GM21529 (cell line): ENCODE measurements around the gene PACC1.

ENCODE experiments used
- ATAC-seq: cut with Tn5 transposase; IDR thresholded peaks from one replicate; pipeline ENCODE4 v1.9.1; 2021; ENCODE audit not compliant: unreplicated experiment

Gene PACC1

DNA sequence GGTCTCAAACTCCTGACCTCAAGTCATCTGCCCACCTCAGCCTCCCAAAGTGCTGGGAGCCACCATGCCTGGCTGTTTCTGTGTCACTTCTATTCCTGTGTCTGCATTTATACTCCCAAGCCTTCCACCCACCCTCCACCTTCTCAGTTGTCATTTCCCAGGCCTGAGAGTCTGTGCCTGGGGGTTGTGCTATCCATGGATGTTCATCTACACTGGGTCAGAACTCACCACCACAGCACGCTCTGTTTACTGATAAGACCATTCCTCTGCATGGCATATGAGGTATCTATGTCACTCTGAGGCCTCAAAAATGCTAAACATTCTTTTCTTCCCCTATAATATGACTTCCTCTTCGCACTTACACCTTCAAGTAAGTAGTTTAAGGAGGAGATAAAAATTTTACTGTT lies 24.1 kb upstream of the PACC1 start:
- ATAC-seq, result no peak

DNA sequence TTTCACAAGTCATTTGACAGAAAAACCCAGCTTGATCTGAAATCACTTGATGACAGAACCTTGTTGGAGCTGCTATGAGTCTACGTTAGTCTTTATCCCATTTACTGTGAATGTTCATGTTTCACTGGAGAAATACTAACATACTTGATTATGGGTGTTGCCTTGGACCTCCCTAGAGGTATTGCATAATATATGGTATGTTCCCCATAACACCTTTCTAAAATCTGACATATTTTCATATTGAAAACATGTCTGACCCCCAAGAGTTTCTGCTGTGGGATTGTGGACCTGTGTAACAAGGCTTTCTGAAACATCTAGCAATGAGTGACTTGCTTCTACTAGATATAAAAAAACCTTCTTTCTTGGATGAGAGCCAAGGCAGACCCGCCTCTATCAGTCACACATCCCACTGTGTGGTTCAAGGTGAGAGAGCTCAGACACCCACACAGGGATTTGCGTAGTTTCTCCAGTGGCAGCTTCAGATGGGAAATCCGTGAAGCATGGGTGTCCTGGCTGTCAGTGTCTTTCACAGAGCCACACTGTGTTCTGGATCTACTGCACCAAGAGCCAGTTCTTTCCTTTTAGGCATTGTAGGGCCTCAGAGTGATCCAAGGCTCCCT lies 22.6 kb upstream of the PACC1 start:
- no peak for ATAC-seq

DNA sequence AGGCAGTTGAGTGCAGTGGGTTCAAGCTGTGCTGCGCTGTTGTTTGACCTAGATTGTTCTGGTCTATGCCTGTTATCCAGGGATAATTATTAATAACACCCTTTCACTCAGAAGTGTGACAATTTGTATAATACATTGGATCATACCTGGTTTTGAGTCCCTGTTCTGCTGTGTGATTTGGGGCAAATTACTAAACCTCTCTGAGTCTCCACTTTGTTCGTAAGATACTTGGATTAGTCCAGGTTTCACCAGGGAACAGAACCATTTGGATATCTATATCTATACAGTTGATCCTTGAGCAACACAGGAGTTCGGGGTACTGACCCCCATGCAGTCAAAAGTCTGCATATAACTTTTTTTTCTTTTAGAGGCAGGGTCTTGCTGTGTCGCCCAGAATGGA lies 20.3 kb upstream of the PACC1 start:
- no peak for ATAC-seq

DNA sequence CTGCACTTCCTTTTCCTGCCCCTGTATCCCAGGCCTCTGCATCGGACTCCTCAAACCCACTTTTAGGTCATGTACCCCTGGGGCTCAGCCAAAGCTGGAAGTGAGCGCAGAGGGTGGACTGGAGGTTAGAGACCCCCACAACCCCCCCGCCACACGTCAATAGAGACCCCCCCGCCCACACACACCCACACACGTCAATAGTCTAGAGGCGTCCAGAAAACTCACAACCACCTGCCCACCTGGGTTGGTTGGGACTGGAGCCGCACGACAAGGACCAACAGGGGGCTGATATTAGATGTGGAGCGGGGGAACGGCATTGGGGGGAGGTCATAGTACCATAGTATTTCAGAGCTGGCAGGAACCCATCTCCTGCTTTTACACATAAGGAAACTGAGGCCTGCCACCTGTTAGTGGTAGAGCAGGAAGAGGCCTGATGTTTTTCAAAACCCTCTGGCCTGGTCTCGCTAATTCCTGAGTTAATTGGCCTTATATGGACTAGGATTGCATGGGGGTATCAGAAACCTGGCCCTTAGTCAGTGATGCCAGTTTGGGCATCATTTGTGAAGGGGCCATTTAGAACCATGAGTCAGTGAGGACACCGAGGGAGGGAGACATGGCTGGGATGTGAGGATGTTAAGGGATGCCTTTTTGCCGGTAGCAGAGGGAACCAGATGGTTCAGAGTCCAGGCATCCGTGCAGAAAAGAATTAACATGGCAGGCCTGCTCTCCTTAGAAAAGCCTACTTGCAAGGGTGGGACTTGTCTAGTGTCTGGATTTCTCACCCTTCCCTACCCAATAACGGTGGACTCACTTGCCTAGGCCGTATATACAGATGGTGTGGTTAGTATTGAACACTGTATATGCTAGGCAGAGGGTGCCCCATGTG lies 19.1 kb upstream of the PACC1 start:
- no peak for ATAC-seq

DNA sequence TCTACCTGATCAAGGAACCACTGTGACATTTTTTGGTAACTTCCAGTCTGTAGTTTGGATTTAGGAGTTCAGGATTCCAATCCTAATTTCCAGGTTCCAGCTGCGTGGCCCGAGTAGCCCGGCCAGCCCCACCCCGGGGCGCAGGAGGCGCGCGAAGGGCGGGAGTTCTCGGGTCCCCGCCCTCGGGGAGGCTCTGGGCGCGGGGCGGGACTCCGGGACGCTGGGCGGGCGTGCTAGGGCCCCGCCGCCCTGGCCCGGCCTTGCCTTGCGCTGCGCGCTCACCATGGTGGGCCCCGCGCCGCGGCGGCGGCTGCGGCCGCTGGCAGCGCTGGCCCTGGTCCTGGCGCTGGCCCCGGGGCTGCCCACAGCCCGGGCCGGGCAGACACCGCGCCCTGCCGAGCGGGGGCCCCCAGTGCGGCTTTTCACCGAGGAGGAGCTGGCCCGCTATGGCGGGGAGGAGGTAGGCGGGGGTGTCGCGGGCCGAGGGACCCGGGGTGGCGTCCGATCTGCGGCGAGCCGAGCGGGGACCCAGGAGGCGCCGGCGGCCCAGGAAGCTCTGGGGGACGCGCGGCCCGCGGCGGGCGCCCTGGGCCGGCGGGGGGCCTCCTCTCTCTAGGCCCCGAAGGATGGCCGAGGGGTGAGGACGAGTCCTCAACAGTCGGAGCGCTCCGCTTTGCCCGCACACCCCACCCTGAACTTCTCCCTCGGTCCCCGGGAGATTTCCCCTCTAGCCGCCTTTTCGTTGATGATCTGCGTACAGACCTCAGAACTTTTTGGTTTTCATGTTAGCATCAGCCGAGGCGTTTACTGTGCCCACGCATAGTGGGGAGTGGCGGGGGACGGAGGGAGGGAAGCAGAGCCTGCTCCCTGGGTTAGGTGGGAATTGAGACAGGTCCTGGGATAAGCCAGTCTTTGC lies 18.2 kb upstream of the PACC1 start, which contains the start of gene NENF:
NENF (plus strand) TSS at position 260 of the 916 bp plus-strand sequence; CDS start at position 284, 24 bp downstream.
- peak; percentile 99 for ATAC-seq

DNA sequence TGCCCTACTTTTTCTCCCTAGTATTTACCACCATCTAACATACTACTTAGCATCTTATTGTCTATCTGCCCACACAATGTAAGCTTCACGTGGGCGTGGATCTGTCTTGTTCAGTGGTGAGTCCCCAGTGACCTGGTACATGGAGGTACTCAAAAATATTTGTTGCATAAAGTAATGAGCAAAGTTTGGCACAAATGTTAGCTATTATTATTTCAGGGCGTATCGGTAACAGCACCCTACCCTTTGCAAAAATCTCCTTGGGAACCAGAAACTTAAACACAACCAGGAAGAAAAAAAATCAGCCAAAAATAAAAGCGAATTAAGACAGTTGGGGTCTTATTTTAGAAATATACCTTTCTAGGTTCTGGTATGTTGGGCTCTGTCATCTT lies 17.6 kb upstream of the PACC1 start:
- ATAC-seq, result no peak

DNA sequence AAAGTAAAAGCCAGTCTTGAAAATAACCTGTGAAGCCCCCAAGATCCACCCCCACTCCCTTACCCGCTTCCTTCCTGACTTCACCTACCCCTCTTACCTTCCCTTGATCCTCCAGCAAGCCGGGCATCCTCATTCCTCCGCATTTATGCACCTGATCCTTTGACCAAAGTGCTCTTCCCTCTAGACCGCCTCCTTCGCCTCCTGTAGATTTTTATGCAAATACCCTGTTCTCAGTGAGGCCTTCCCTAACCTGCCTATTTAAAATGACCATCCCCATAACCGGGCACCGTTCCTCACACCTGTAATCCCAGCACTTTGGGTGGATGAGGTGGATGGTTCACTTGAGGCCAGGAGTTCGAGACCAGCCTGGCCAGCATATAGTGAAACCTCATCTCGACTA lies 17.0 kb upstream of the PACC1 start:
- no peak for ATAC-seq

DNA sequence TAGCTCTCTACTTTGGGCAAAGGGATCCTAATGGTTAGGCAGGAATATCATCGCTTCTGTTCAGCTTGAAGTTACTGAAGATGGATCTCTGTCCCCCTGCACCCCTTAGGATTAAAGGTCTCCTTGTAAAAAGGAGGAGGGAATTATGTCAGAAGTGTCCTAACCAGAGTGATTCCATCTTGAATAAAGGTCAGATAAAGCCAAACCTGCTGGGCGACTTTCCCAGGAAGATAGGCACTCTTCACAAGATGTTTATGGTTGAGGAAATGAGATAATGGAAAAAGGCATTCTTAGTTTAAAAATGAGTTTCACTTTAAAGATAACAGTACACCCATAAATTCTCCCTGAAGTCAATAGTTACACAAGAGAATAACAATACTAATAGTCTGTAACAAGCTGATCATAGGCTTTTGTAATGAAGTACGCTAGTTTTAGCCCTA lies 16.3 kb upstream of the PACC1 start:
- ATAC-seq, result no peak

DNA sequence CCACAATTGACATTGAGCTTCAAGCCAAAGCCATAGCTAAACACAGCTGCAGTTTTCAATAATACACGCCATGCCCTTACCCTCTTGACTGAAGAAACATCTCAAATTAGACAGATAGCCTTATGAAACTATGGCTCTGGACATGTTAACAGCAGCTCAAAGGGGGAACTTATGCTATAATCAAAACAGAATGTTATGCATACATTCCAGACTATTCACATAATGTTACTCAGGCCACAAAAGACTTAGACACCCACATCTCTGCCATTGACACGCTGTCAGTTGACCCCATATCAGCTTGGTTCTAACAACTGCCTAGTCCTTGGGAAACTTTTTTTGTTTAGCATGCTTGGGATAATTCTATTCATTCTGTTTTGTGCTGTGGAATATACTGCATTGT lies 15.7 kb upstream of the PACC1 start:
- ATAC-seq, result no peak

DNA sequence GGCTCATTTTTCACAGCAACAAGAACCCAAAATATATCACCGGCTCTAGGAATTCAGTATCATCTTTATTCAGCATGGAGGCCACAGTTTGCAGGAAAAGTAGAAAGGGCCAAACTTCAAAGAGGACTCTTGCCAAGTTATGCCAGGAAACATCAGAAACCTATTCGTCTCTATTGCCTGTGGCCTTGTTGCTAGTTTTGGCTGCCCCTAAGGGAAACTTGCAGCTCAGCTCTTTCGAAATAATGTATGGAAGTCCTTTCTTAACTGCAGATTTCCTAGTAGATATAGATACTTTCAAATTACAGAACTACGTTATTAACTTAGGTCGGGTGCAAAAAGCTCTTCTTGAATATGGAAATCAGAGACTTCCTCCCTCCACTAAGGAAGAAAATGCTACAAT lies 13.8 kb upstream of the PACC1 start:
- ATAC-seq, result no peak

DNA sequence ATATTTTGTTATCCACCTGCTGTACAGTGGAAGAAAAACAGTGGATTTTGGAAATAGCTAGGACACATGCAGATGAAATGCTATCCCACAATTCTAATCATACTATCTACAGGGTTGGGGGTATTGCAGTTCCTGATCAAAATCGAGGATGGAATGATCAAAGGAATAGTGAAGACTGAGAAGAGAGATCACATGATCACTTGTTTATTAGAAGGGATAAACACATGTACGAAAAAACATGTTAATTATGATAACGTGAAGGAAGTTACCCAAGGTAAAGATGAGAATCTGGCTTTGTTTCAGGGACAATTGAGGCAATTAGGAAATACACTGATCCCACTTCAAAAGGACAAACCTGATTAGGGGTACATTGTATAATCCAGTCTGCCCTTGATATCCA lies 9.2 kb upstream of the PACC1 start:
- no peak for ATAC-seq

DNA sequence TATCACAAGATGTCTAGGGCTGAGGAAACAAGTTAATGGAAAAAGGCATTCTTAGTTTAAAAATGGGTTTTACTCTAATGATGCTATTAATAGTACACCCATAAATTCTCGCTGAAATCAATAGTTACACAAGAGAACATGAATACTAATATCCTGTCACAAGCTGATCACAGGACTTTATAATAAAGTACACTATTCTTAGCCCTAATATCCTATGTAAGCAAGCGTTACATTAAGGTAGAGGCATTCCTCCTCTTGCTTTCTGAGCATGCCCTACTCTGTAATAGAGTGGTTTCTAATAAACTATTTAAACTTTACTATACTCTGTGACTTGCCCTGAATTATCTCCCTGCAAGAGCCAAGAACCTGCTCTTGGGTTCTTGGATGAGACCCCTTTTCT lies 6.5 kb upstream of the PACC1 start:
- no peak for ATAC-seq

DNA sequence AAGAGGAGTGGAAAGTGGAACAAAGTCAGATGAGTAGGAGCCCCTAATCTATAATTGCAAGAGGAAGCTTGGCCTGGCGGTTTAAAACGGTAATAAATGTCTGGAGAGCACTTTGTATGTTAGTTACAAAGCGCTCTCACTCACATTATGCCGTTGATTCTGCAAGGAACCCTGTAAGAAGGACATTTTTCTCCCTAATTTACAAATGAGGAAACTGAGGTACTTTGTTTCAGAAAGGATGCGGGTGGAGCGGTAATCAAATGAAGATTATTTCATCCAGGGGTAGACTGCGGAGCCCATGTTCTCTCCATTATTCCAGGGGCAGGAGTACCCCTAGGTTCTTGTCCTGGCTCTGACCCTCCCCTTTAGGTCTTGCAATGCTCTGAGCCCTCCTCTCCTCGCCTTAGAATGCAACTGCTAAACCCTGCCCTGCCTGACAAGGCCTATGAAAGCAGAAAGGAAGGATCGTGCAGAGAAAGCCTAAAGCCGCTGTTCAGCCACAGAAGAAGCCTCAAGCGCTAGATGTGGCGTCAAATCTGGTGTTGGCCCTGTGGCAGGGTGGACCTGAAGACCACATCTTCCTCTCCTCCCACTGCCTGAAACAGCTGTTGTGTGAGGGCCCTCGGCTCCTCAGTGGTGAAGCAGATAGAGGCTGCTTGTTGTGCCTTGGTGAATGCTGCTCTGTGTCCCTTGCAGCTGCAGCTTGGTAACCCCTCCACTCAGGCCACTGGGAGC lies 588 bp upstream of the PACC1 start:
- ATAC-seq, result no peak

DNA sequence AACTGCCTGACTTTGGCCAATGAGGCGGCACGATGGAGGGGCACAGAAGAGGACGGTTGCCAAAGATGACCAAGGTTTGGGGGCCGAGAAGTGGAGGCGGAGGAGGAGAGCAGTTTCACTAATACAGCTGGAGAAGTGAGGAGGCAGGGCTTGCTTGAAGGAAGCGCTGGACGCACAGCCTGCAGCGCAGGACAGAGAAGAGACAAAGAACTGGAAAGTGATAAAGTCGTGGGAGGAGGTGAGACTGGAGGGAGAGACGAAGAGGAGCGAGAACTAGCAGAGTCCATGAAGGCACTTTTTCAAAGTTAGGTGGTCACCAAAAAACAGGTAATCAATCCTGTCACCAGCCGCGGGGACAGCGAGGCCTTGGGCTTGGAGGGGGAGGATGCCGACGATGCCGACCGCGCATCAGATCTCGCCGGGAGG lies 771 bp downstream of the PACC1 start:
- peak; percentile 26 for ATAC-seq

DNA sequence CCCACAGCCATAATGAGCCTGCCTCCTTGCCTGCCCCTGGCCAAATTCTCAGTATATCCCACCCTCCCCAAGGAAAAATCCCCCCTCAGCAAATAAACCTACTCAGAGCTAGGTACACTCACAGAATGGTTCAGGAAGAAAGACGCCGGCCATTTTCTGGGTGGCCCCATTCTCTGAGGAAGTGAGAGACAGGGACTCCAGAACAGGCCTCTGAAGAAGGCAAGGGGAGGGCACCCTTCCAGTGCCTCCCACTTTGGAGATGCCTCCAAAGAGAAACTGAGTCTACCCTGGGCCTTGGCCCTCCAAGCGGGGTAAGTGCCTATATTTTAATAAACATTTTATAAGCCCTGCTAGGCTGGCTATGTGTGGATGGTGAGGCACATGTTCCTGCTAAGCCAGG lies 2.3 kb downstream of the PACC1 start:
- no peak for ATAC-seq

DNA sequence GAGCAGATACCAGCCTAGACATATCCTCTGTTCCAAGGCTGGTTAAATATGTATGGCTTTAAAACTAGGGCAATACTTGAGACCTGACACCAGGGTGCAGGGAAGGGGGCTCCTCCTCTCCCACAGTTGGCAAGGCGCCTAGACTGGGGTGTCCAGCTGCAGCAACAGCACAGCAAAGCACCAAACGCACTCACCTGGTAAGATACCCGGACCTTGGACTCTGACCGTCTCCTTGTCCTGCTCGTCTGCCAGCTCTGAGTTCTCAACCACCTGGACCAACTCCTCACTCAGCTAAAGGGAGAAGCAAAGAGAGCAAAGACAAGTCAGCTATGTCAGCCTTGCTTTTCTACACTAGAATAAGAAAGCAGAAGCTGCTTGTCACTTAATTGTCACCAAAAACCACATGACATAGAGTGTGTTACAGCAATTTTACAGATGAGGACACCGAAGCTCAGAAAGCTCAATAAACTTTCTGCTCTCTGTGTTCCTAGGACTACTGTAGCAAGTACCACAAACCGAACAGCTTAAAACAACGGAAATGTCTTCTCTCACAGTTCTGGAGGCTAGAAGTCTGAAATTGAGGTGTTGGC lies 4.4 kb downstream of the PACC1 start:
- ATAC-seq, result no peak

DNA sequence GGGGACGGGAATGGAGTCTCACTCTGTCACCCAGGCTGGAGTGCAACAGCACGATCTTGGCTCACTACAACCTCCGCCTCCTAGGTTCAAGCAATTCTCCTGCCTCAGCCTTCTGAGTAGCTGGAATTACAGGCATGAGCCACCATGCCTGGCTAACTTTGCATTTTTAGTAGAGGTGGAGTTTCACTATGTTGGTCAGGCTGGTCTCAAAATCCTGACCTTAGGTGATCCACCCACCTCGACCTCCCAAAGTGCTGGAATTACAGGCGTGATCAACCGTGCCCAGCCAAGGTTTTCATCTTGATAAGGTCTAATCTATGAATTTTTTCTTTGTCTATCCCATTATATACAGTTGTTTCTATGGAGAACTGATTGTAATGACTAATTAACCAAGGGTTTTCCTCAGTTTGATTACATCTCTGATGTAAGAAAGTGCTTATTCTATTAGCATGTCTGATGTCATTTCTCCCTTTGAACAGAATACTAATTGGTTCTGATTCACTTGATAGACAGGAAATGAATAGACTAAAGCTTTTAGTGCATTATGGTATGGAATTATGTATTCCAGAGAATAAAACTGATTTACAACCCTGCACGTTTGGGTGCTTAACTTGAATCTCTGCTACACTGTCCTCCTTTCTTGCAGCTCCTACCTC lies 11.9 kb downstream of the PACC1 start:
- no peak for ATAC-seq

DNA sequence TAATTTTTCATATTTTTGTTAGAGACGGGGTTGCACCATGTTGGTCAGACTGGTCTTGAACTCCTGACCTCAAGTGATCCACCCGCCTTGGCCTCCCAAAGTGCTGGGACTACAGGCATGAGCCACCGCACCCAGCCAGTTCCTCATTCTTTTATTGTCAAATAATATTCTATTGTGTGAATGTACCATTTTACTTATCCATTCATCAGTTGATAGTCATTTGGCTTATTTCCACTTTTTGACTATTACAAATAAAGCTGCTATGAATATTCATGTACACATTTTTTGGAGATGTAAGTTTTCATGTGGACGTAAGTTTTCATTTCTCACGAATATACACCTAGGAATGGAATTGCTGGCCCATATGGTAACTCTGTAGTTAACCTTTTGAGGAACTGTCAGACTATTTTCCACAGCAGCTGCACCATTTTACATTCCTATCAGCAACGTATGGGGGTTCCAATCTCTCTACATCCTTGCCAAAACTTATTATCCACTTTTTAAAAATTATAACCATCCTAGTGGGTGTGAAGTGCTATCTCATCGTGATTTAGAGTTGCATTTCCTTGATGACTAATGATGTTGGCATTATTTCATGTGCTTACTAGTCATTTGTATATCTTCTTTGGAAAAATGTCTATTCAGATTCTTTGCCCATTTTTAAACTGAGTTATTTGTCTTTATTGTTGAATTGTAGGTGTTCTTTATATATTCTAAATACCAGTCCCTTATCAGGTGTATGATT lies 12.7 kb downstream of the PACC1 start:
- ATAC-seq, result no peak

DNA sequence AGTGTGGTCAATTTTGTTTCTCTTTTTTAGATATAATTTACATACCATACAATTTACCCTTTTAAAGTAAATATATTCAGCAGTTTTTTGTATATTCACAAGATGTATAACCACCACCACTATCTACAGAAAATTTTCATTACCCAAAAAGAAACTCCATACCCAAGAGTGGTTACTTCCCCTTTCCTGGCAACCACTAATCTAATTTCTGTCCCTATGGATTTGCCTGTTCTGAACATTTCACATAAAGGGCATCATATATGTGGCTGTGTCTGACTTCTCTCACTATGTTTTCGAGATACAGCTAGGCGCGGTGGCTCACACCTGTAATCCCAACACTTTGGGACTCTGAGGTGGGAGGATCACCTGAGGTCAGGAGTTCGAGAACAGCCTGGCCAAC lies 13.6 kb downstream of the PACC1 start:
- no peak for ATAC-seq
